Neural cell (in vitro differentiated cells): ENCODE measurements around the gene KLHL3. TPM values are rescaled to one million over a fixed set of nuclear protein-coding genes. Genes with fewer than 3 reads are reported as not detected.

Experiments
- H2AFZ ChIP-seq: fragments of 200-600, 300-800 bp; sonication (generic), shearing (Covaris generic); 2 replicates; pipeline ENCODE4 v1.6.0; 2014; ENCODE audit warnings: low read depth, mild to moderate bottlenecking, antibody characterized with exemption, low read length, moderate library complexity
- H3F3A ChIP-seq: fragments of 200-600 bp; shearing (Covaris generic); 2 replicates; pipeline ENCODE4 v1.6.1; 2016; ENCODE audit warnings: mild to moderate bottlenecking, moderate library complexity, mixed read lengths, antibody characterized with exemption, low read length; ENCODE audit not compliant: insufficient read depth, poor library complexity, severe bottlenecking
- H3K27ac ChIP-seq: fragments of 200-600, 300-800 bp; sonication (generic), shearing (Covaris generic); 2 replicates; pipeline ENCODE4 v1.5.1; 2014; ENCODE audit warnings: mild to moderate bottlenecking, low read length, moderate library complexity
- H3K27me3 ChIP-seq: fragments of 300-800, 200-600 bp; sonication (generic), shearing (Covaris generic); 2 replicates; pipeline ENCODE4 v1.6.0; 2014; ENCODE audit warnings: mild to moderate bottlenecking, low read depth, low read length, moderate library complexity; ENCODE audit not compliant: insufficient read depth
- H3K36me3 ChIP-seq: fragments of 300-800, 200-600 bp; sonication (generic), shearing (Covaris generic); 2 replicates; pipeline ENCODE4 v1.5.1; 2014; ENCODE audit warnings: mild to moderate bottlenecking, antibody characterized with exemption, low read length, moderate library complexity; ENCODE audit not compliant: insufficient read depth
- H3K4me2 ChIP-seq: fragments of 300-800, 200-600 bp; sonication (generic), shearing (Covaris generic); 2 replicates; pipeline ENCODE4 v1.6.0; 2014; ENCODE audit warnings: mild to moderate bottlenecking, low read length
- H3K4me3 ChIP-seq: fragments of 300-800, 200-600 bp; sonication (generic), shearing (Covaris generic); 2 replicates; pipeline ENCODE4 v1.5.1; 2014; ENCODE audit warnings: mild to moderate bottlenecking, low read length, moderate library complexity
- H3K79me2 ChIP-seq: fragments of 200-600 bp; shearing (Covaris generic); replicated peaks from 2 replicates; pipeline ENCODE4 v1.6.0; 2014; ENCODE audit warnings: mild to moderate bottlenecking, low read length, moderate library complexity; ENCODE audit not compliant: insufficient read depth
- H3K9ac ChIP-seq: fragments of 300-800, 200-600 bp; sonication (generic), shearing (Covaris generic); 2 replicates; pipeline ENCODE4 v1.6.1; 2016; ENCODE audit warnings: mild to moderate bottlenecking, low read length, mixed read lengths
- H3K9me2 ChIP-seq: fragments of 200-600 bp; shearing (Covaris generic); 2 replicates; pipeline ENCODE4 v1.6.1; 2016; ENCODE audit warnings: mild to moderate bottlenecking, low read length, mixed read lengths; ENCODE audit not compliant: insufficient read depth
- H3K9me3 ChIP-seq: fragments of 200-600, 300-800 bp; sonication (generic), shearing (Covaris generic); 2 replicates; pipeline ENCODE4 v1.6.1; 2016; ENCODE audit warnings: mild to moderate bottlenecking, mixed run types, low read length, moderate library complexity, mixed read lengths
- H4K20me1 ChIP-seq: fragments of 200-600 bp; shearing (Covaris generic); 2 replicates; pipeline ENCODE4 v1.6.1; 2016; ENCODE audit warnings: mild to moderate bottlenecking, mixed run types; ENCODE audit not compliant: insufficient read depth
- CTCF ChIP-seq: fragments of 450-650 bp; IDR thresholded peaks from 2 replicates; pipeline ENCODE4 v1.5.1; 2014; ENCODE audit warnings: antibody characterized with exemption, mild to moderate bottlenecking, moderate library complexity; ENCODE audit not compliant: poor library complexity, severe bottlenecking
- EP300 ChIP-seq: fragments of 450-650 bp; conservative IDR thresholded peaks from 2 replicates; pipeline ENCODE4 v1.6.1; 2014; ENCODE audit warnings: antibody characterized with exemption, mild to moderate bottlenecking, moderate library complexity; ENCODE audit not compliant: poor library complexity, severe bottlenecking
- EZH2 ChIP-seq: fragments of 200-600, 300-800 bp; shearing (Covaris generic), sonication (generic); IDR thresholded peaks from 2 replicates; pipeline ENCODE4 v1.6.1; 2014; ENCODE audit warnings: antibody characterized with exemption, low read length, borderline replicate concordance, mild to moderate bottlenecking; ENCODE audit not compliant: insufficient read depth, poor library complexity, severe bottlenecking
- MXI1 ChIP-seq: fragments of 450-650 bp; conservative IDR thresholded peaks from 2 replicates; pipeline ENCODE4 v1.6.1; 2014; ENCODE audit warnings: antibody characterized with exemption, mild to moderate bottlenecking; ENCODE audit not compliant: poor library complexity, severe bottlenecking
- POLR2AphosphoS5 ChIP-seq: IDR thresholded peaks from 2 replicates; pipeline ENCODE4 v1.6.1; 2012
- RAD21 ChIP-seq: fragments of 450-650 bp; conservative IDR thresholded peaks from 2 replicates; pipeline ENCODE4 v1.6.1; 2014; ENCODE audit warnings: antibody characterized with exemption, mild to moderate bottlenecking, moderate library complexity
- REST ChIP-seq: IDR thresholded peaks from 2 replicates; pipeline ENCODE4 v1.6.1; 2012; ENCODE audit warnings: borderline replicate concordance
- SMC3 ChIP-seq: fragments of 450-650 bp; conservative IDR thresholded peaks from 2 replicates; pipeline ENCODE4 v1.6.1; 2014; ENCODE audit warnings: antibody characterized with exemption, mild to moderate bottlenecking, moderate library complexity; ENCODE audit not compliant: poor library complexity
- TAF1 ChIP-seq: IDR thresholded peaks from 2 replicates; pipeline ENCODE4 v1.6.1; 2012; ENCODE audit warnings: low read depth
- polyA plus RNA-seq: library from polyadenylated mRNA; depleted of rRNA; stranded (reverse); fragments of >200 nt; gene quantifications from 2 replicates; pipeline ENCODE4 v1.2.3, GENCODE V29; 2014

Gene KLHL3
- polyA plus RNA-seq, 1 donor from 2014 or later = 12.9 TPM

GRCh38 chr5:137703565-137703964, 32.3 kb downstream of the KLHL3 start:
- TF ChIP-seq TAF1 = no peak
- no peak for TF ChIP-seq RAD21
- TF ChIP-seq MXI1 = no peak
- no peak for TF ChIP-seq SMC3
- no peak for TF ChIP-seq REST
- TF ChIP-seq POLR2AphosphoS5 = no peak
- TF ChIP-seq EP300 = no peak

GRCh38 chr5:137700282-137700680, 35.6 kb downstream of the KLHL3 start:
- no peak overlapping the region for H3K4me2 ChIP-seq
- no peak overlapping the region for H2AFZ ChIP-seq
- no peaks in the 10 kb centered on the region for H3K9me3 ChIP-seq
- no peaks in the 10 kb centered on the region for H3K27me3 ChIP-seq
- no peaks in the 10 kb centered on the region for H3K9me2 ChIP-seq
- no peaks in the 10 kb centered on the region for H4K20me1 ChIP-seq
- H3K36me3 ChIP-seq = no peaks in the 10 kb centered on the region
- H3K4me3 ChIP-seq = no peak overlapping the region
- H3K9ac ChIP-seq = no peak overlapping the region
- H3K79me2 ChIP-seq = no peaks in the 10 kb centered on the region
- no peaks in the 10 kb centered on the region for H3F3A ChIP-seq
- no peak overlapping the region for H3K27ac ChIP-seq
- TF ChIP-seq POLR2AphosphoS5 (no peak), RAD21 (no peak), MXI1 (no peak), EP300 (no peak), REST (no peak), SMC3 (no peak), TAF1 (no peak), EZH2 (no peak), CTCF (no peak)

More at GRCh38 chr5:137703565-137703964, 32.3 kb downstream of the KLHL3 start:
- no peaks in the 10 kb centered on the region for H3K36me3 ChIP-seq
- H3K27me3 ChIP-seq = no peaks in the 10 kb centered on the region
- no peaks in the 10 kb centered on the region for H3K79me2 ChIP-seq
- H3K4me3 ChIP-seq = no peak overlapping the region
- H3K4me2 ChIP-seq = no peak overlapping the region
- H3K27ac ChIP-seq = no peak overlapping the region
- H3K9me2 ChIP-seq = no peaks in the 10 kb centered on the region
- no peak overlapping the region for H3K9ac ChIP-seq
- H4K20me1 ChIP-seq = no peaks in the 10 kb centered on the region
- H2AFZ ChIP-seq = no peak overlapping the region
- H3K9me3 ChIP-seq = no peaks in the 10 kb centered on the region
- H3F3A ChIP-seq = no peaks in the 10 kb centered on the region
